ENCODE data around the gene INPP4B.

- no peak for TF ChIP-seq CTCF (IDR thresholded peaks at IDR 0.05)
- TF ChIP-seq POLR2A (IDR thresholded peaks at IDR 0.05) = no peak
Observed at GRCh38 chr4:142293536-142293935, 552.6 kb downstream of the INPP4B start.

Data from uterus (tissue), 2 donors.